Measurements from ENCODE around the gene UPK2.

Gene UPK2

GRCh38 chr11:118996926-118997626 lies 41.0 kb downstream of the UPK2 start:
- peak; percentile 63 for DNase-seq

DNA sequence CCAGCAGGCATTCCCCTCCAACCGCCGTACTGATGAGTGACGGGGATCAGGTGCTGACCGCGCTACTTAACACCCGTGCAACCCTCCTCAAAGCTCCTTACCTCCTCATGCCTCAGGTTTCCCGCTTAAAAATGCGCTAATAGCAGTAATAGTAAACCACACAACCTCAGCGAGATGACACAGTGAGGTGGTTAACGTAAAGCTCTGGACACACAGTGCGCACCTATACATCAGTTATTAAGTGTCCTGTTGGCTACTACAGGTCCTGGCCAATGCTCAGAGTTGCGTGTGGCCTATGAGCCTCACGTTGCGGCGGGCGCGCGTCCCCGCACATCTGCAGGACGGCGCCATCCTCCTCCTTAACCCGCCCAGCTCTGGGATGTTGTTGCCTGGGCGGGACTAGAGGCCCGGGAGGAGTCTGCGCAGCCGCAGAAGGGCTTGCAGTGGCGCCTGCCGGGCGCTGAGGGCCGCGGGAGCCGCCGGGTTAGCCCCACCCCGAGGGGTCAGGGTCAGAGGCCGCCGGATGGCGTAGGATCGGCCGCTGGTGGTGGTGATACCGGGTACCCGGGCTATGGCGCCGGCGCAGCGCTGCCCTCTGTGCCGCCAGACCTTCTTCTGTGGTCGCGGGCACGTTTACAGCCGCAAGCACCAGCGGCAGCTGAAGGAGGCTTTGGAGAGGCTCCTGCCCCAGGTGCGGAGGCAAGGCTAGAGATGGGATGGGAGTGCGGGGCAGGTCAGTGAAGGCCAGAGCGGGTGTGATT lies 41.7 kb downstream of the UPK2 start, which contains the start of gene CENATAC:
CENATAC (plus strand) TSS at position 512 of the 761 bp plus-strand sequence; CDS start at position 572, 60 bp downstream.
- peak; percentile 96 for DNase-seq

GRCh38 chr11:118998388-118998717 lies 42.3 kb downstream of the UPK2 start:
- no peak for DNase-seq

- no peak for DNase-seq
Observed at GRCh38 chr11:118998822-118999221, 42.7 kb downstream of the UPK2 start.

DNA sequence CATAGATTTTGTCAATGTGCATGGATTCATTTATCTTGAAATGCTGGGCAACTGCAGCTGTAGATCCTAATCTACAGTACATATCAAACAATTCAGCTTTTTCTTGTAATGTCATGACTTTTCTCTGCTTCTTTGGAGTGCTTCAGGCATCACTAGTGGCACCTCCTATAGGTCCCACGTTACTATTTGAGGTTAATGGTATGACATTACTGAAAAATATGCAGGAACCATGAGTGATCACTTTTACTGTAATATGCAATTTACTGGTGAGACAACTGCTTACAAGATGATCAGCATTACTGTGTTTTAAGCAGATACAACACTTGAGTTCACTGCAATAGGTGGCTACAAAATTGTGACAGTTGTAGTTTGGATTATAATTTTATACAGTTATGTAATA lies 44.8 kb downstream of the UPK2 start:
- no peak for DNase-seq

- DNase-seq, result peak; percentile 37
Observed at GRCh38 chr11:119006656-119007055, 50.6 kb downstream of the UPK2 start.
